NOMO-1 (cell line): ENCODE results near the gene GGTLC1.
"Not testable (repeated sequence)": the region's sequence is repeated elsewhere in the genome, so short reads cannot be mapped to it uniquely, and the experiment has no call there.

Experiments
- DNase-seq, 2 experiments: peaks; one replicate each; lab custom pipeline; 2025; ENCODE audit not compliant: unreplicated experiment in 2 of 2; lab: John Stamatoyannopoulos, UW

Gene GGTLC1

GRCh38 chr20:23995291-23995690, 6.7 kb upstream of the GGTLC1 start:
- not testable (repeated sequence) for DNase-seq

GRCh38 chr20:23994001-23994633, 5.5 kb upstream of the GGTLC1 start:
- not testable (repeated sequence) for DNase-seq

- DNase-seq, result not testable (repeated sequence)
Measured at GRCh38 chr20:23993440-23993839, 4.9 kb upstream of the GGTLC1 start.

- DNase-seq, result not testable (repeated sequence)
Measured at GRCh38 chr20:23990296-23990695, 1.7 kb upstream of the GGTLC1 start.

GRCh38 chr20:23988966-23989365, 387 bp upstream of the GGTLC1 start:
- DNase-seq, result not testable (repeated sequence)

- not testable (repeated sequence) for DNase-seq
Measured at GRCh38 chr20:23986716-23987115, 1.9 kb downstream of the GGTLC1 start.

GRCh38 chr20:23986310-23986709, 2.3 kb downstream of the GGTLC1 start:
- not testable (repeated sequence) for DNase-seq

GRCh38 chr20:23985790-23986225, 2.8 kb downstream of the GGTLC1 start:
- not testable (repeated sequence) for DNase-seq

GRCh38 chr20:23985066-23985789, 3.4 kb downstream of the GGTLC1 start:
- DNase-seq, result not testable (repeated sequence)

GRCh38 chr20:23984476-23985023, 4.0 kb downstream of the GGTLC1 start:
- not testable (repeated sequence) for DNase-seq

GRCh38 chr20:23982112-23983018, 6.2 kb downstream of the GGTLC1 start:
- not testable (repeated sequence) for DNase-seq

GRCh38 chr20:23981526-23981925, 7.1 kb downstream of the GGTLC1 start:
- DNase-seq, result not testable (repeated sequence)

- DNase-seq, result not testable (repeated sequence)
Measured at GRCh38 chr20:23981014-23981413, 7.6 kb downstream of the GGTLC1 start.

GRCh38 chr20:23979899-23980811, 8.4 kb downstream of the GGTLC1 start:
- not testable (repeated sequence) for DNase-seq

GRCh38 chr20:23979380-23979779, 9.2 kb downstream of the GGTLC1 start:
- DNase-seq, result not testable (repeated sequence)

GRCh38 chr20:23978457-23978856, 10.1 kb downstream of the GGTLC1 start:
- DNase-seq, result not testable (repeated sequence)

GRCh38 chr20:23974966-23975365, 13.6 kb downstream of the GGTLC1 start:
- no peak for DNase-seq

- no peak for DNase-seq
Measured at GRCh38 chr20:23971310-23971709, 17.3 kb downstream of the GGTLC1 start.

GRCh38 chr20:23970049-23970448, 18.5 kb downstream of the GGTLC1 start:
- no peak for DNase-seq

GRCh38 chr20:23967616-23967979, 21.0 kb downstream of the GGTLC1 start:
- DNase-seq, result no peak
